Epithelial cell of proximal tubule (primary cell): Measurements from ENCODE around the gene IL6ST. TPM values are rescaled to one million over a fixed set of nuclear protein-coding genes. Genes with fewer than 3 reads are reported as not detected.
"Not testable (repeated sequence)": the region's sequence is repeated elsewhere in the genome, so short reads cannot be mapped to it uniquely, and the experiment has no call there.

Experiments used
- DNase-seq: peaks from one replicate; pipeline ENCODE4 v3.0.0-alpha.2; 2011; ENCODE audit warnings: low read depth
- H3K4me3 ChIP-seq: 2 replicates; pipeline ENCODE4 v1.5.1; 2011; ENCODE audit warnings: low read depth, mild to moderate bottlenecking, low read length
- total RNA-seq: library from RNA; depleted of rRNA; stranded (reverse); fragments of >200 nt; gene quantifications from 2 replicates; pipeline ENCODE4 v1.2.3, GENCODE V29; 2015
- TF ChIP-seq, protein P1 (sequence below): conservative IDR thresholded peaks from 2 replicates; pipeline ENCODE4 v1.5.1; 2012; ENCODE audit warnings: low read depth, mild to moderate bottlenecking, low read length

Gene IL6ST
- total RNA-seq, 1 donor from 2014 or later: 61.6 TPM

DNA sequence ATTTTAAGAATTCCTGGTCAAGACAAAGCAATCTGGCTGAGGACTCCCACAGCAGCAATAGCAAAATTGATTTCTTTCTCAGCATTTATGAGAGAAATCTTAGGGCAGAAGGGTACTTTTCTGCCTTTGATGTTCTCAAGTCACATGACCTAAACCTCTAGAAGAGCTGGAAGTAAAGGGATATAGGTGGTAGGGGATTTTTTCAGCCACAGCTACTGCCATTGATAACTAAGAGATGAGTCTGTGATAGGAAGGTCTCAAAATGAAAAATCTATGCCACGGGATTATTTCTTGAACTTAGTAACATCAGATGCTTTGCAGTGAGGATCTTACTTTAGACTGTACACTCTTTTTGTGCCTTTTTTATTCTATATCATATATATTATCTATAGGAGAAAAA is 35.6 kb downstream of the IL6ST start:
- no peak for DNase-seq
- TF ChIP-seq, protein P1, sequence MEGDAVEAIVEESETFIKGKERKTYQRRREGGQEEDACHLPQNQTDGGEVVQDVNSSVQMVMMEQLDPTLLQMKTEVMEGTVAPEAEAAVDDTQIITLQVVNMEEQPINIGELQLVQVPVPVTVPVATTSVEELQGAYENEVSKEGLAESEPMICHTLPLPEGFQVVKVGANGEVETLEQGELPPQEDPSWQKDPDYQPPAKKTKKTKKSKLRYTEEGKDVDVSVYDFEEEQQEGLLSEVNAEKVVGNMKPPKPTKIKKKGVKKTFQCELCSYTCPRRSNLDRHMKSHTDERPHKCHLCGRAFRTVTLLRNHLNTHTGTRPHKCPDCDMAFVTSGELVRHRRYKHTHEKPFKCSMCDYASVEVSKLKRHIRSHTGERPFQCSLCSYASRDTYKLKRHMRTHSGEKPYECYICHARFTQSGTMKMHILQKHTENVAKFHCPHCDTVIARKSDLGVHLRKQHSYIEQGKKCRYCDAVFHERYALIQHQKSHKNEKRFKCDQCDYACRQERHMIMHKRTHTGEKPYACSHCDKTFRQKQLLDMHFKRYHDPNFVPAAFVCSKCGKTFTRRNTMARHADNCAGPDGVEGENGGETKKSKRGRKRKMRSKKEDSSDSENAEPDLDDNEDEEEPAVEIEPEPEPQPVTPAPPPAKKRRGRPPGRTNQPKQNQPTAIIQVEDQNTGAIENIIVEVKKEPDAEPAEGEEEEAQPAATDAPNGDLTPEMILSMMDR: no peak
- H3K4me3 ChIP-seq: no peak overlapping the region

DNA sequence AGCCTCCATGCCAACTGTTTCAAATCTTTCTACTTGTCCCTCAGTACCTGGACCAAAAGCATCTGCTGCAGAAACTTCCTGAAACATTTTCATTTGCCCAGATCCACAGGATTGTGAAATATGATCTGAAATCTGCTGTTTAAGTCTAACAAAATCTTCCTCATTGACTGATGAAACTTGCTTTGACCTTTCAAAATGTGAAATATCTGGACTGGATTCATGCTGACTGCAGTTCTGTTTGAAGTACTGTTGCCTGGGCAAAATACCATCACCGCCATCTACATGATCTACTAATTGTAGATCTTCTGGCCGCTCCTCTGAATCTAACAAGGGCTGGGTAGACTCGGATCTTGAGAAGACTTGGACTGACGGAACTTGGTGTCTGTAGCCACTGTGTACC is 53.6 kb downstream of the IL6ST start:
- H3K4me3 ChIP-seq, DNase-seq: not testable (repeated sequence)

DNA sequence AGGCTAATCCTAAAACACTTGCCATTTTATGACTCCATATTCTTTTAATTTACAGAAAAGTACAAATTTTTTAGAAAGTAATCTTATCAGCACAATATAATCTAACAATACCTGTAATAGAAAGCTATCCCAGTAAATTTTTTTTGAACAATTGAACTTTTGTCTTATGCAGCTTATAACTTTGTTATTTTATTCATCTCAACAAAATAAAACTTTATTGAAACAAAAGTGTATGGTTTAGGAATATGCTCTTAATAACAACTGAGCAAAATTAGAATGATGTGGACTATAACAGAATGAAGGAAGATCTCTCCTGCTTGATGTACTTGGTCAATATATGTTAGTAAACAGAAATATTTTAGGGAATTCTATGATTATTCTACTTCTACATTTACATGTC is 57.2 kb downstream of the IL6ST start:
- not testable (repeated sequence) for H3K4me3 ChIP-seq, DNase-seq

DNA sequence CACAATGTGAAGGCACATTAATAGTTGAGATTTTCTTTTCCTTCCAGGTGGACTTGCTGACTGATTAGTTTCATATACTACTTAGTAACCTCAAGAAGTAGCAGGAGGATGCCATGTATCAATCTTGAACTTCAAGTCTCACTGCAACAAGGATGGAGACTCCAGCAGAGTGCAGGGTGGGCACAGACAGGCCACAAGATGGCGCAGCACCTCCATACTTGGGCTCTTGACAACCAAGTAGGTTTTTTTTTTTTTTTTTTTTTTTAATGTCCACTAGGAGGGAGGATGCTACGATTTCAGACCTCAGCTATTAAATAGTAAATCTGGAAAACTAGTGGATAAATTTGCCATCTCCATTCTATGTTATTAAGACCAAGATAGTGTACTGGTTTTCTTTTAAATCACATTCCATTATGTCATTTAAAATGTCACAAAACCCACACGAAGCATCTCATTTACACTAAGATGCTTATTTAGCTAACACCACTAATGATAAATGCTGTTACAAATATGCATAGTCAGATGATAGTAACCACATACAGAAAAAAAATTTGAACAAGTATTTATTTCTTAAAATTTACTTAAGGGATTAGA is 58.6 kb downstream of the IL6ST start:
- DNase-seq: no peak
- TF ChIP-seq, protein P1: peak; percentile 98
- H3K4me3 ChIP-seq: no peak overlapping the region

DNA sequence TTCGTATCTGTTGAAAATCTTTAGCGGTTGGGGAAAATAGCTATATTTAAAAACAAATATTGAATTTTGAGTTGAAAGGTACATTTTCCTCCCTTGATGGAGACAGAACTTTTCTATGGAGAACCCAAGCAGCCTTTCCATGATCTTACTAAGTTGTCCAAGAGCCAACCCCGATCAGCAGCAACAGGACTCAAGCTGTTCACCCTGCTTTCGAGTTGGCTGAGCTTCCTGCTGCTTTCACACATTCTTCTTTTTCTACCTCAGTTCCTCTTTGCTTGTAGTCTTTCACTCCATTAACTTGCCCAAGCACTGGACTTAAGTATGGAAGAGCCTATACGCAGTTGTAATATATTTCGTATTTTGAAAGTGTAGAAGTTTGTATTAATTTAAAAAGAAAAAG is 59.4 kb downstream of the IL6ST start:
- H3K4me3 ChIP-seq: no peak overlapping the region
- TF ChIP-seq, protein P1: no peak
- no peak for DNase-seq

DNA sequence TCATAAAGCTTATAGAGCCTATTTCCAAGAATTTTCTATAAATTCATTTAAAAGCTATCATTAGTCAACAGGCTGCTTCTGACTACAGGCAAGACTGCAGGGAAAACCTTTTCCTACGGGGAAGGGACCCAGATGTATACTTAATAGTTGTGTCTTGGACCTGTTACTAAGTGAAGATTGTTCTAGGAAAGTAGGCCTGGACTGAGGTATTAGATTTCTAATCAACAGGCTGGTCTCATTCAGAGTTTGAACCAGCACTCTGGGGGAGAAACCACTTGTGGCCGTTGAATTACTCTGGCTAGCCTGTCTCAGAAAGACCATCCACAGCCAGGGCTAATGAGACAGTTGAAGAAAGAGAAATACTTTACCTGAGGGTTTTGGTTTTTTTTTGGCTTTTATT is 60.0 kb downstream of the IL6ST start:
- DNase-seq: no peak
- TF ChIP-seq, protein P1: no peak
- no peak overlapping the region for H3K4me3 ChIP-seq

DNA sequence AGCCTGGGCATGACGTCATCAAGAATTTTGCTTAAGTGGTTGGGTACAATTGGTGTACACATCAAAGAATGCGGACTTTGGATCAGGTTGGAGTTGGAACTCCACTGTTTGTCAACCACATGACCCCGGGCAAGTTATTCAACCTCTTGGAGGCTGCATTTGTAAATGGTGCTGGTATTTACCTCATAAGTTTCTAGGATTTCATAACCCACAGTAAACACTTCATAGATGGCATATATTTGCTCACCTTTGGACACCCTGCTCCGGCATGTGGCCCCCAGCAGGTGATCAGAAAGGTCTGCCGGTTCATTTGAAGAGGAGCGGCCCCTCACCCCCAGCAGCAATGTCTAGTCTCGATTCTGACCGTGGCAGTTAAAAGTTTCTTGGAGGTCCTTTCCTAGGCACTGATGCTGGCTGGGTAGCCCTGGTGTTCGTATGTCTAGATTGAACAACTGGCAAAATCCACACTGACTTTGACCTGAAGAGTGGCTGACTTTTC is 60.6 kb downstream of the IL6ST start:
- no peak overlapping the region for H3K4me3 ChIP-seq
- TF ChIP-seq, protein P1: no peak
- peak; percentile 46 for DNase-seq

DNA sequence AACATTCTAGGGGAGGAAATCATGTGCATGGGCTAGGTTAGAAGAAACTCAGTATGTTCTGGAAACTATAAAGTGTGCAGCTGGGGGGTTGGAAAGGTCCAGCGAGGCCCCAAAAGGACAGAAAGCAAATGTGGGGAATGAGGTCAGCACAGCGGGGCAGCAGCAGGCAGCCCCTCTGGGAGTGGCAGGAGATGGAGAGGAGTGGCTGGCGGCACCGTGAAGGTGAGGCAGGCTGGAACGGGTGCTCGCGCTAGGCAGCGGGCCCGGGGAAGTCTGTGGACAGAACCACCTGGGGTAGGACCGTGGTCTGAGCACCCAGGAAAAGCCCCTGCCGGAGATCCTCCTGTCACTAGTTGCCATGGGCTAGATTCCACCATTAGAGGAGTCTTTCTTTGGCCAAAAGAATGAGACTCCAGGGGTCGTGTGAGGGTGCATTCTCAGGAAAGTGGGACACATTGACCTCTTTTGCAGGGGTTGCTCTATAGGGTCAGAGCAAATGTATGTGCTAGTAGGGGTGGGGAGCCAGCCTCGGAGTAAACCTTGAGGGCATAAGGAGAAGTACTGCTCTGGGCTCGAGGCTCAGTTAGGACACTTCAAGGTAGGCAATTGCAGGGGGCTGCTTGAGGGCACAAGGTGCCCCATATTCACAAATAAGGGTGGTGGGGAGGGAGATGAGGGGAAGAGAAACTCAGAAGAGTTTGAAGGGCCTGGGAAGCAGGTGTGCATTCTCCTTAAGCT is 61.2 kb downstream of the IL6ST start:
- H3K4me3 ChIP-seq: no peak overlapping the region
- DNase-seq: no peak
- TF ChIP-seq, protein P1: no peak
